HCT116 (cell line): Measurements from ENCODE around the gene STK40. TPM values are rescaled to one million over a fixed set of nuclear protein-coding genes. Genes with fewer than 3 reads are reported as not detected.
A peak's percentile ranks its signal among the peaks of the same experiment; 100 is the strongest.

Experiments used
- ATAC-seq: fragments of 200-7000 bp; cut with Tn5 transposase; 2 replicates; pipeline ENCODE4 v1.9.1; 2020; ENCODE audit warnings: mild to moderate bottlenecking, moderate library complexity
- BruUV-seq: library from RNA; stranded (reverse); fragments of 400-500 nt; replicated peaks from 2 replicates; lab custom pipeline; 2021; lab: Mats Ljungman, UMichigan
- CTCF ChIA-PET: fragments of 300-600 bp; sonication (Branson Sonifier 250); formaldehyde crosslinking; loops from one replicate; lab custom pipeline; 2021; ENCODE audit warnings: antibody characterized with exemption; lab: Charles Lee
- POLR2A ChIA-PET: fragments of 300-600, 350-600 bp; sonication (Branson Sonifier 250); formaldehyde crosslinking; loops from one replicate; lab custom pipeline; 2021; ENCODE audit warnings: antibody characterized with exemption; lab: Charles Lee
- RAD21 ChIA-PET, 2 experiments: fragments of 300-600 bp; sonication (Branson Sonifier 250); formaldehyde crosslinking; loops; one replicate each; lab custom pipeline; 2023; ENCODE audit warnings: low total read pairs in 2 of 2; ENCODE audit not compliant: uncharacterized antibody in 2 of 2, unreplicated experiment in 2 of 2, low non-redundant PET in 1 of 2; lab: Charles Lee
- DNase-seq: peaks from one replicate; pipeline ENCODE4 v3.0.0-alpha.2; 2010; ENCODE audit warnings: low read depth, low spot score
- H2AFZ ChIP-seq: fragments of 200-600 bp; shearing (Covaris generic), sonication (generic); 2 replicates; pipeline ENCODE4 v1.6.1; 2017; ENCODE audit warnings: low read depth, mixed run types, mixed read lengths, antibody characterized with exemption, low read length; ENCODE audit not compliant: poor library complexity, severe bottlenecking
- H3K27ac ChIP-seq: 2 replicates; pipeline ENCODE4 v1.5.1; 2012; ENCODE audit warnings: low read depth, low read length
- H3K27me3 ChIP-seq: fragments of 200-600 bp; sonication (generic); 2 replicates; pipeline ENCODE4 v1.6.1; 2016; ENCODE audit warnings: mixed run types, low read length, mixed read lengths; ENCODE audit not compliant: insufficient read depth
- H3K36me3 ChIP-seq, 2 experiments: fragments of 200-500 bp in 1 of 2; fragments of 200-600 bp in 1 of 2; sonication (Bioruptor generic) in 1 of 2; sonication (generic) in 1 of 2; 2 replicates each; pipeline versions ENCODE4 v1.5.1 to v1.6.1; 2014 to 2016; ENCODE audit warnings: low read length in 2 of 2, inconsistent platforms in 1 of 2, mixed read lengths in 1 of 2, mixed run types in 1 of 2; ENCODE audit not compliant: insufficient read depth in 2 of 2, control insufficient read depth in 1 of 2
- H3K4me1 ChIP-seq, 2 experiments: fragments of 200-600 bp in 1 of 2; sonication (generic) in 1 of 2; 2 replicates each; pipeline versions ENCODE4 v1.5.1 to v1.6.1; 2012 to 2017; ENCODE audit warnings: low read length in 2 of 2, inconsistent platforms in 1 of 2, mild to moderate bottlenecking in 1 of 2, mixed read lengths in 1 of 2, mixed run types in 1 of 2, moderate library complexity in 1 of 2; ENCODE audit not compliant: insufficient read depth in 2 of 2, control insufficient read depth in 1 of 2
- H3K4me2 ChIP-seq: fragments of 200-600 bp; sonication (generic); 2 replicates; pipeline ENCODE4 v1.6.1; 2017; ENCODE audit warnings: mixed run types, low read length, mixed read lengths
- H3K4me3 ChIP-seq, 2 experiments: fragments of 200-600 bp in 1 of 2; sonication (generic) in 1 of 2; replicated peaks in 1 of 2; 2 replicates each; pipeline ENCODE4 v1.5.1; 2011 to 2016; ENCODE audit warnings: low read length in 2 of 2, control low read depth in 1 of 2, low read depth in 1 of 2, mild to moderate bottlenecking in 1 of 2, mixed read lengths in 1 of 2, mixed run types in 1 of 2
- H3K79me2 ChIP-seq: fragments of 200-600 bp; sonication (generic); 2 replicates; pipeline ENCODE4 v1.6.1; 2017; ENCODE audit warnings: mild to moderate bottlenecking, mixed run types, low read length, moderate library complexity, mixed read lengths; ENCODE audit not compliant: insufficient read depth
- H3K9ac ChIP-seq: fragments of 200-600 bp; sonication (generic); 2 replicates; pipeline ENCODE4 v1.6.1; 2016; ENCODE audit warnings: low read length, mixed read lengths
- H3K9me2 ChIP-seq: fragments of 200-600 bp; sonication (generic), shearing (Covaris generic); 2 replicates; pipeline ENCODE4 v1.6.1; 2017; ENCODE audit warnings: mixed run types, mild to moderate bottlenecking, moderate library complexity; ENCODE audit not compliant: insufficient read depth
- H3K9me3 ChIP-seq, 2 experiments: fragments of 200-500 bp in 1 of 2; fragments of 200-600 bp in 1 of 2; sonication (Bioruptor generic) in 1 of 2; sonication (generic) in 1 of 2; 2 replicates each; pipeline ENCODE4 v1.6.1; 2014 to 2017; ENCODE audit warnings: low read length in 2 of 2, mixed read lengths in 2 of 2, inconsistent platforms in 1 of 2, low read depth in 1 of 2, mild to moderate bottlenecking in 1 of 2, mixed run types in 1 of 2, moderate library complexity in 1 of 2; ENCODE audit not compliant: control insufficient read depth in 1 of 2, insufficient read depth in 1 of 2
- H4K20me1 ChIP-seq: fragments of 200-600 bp; sonication (generic), shearing (Covaris generic); 2 replicates; pipeline ENCODE4 v1.6.1; 2017; ENCODE audit warnings: mixed run types, mild to moderate bottlenecking, moderate library complexity; ENCODE audit not compliant: insufficient read depth
- CEBPB ChIP-seq: IDR thresholded peaks from 2 replicates; pipeline ENCODE4 v1.6.1; 2012; ENCODE audit warnings: low read depth
- ELF1 ChIP-seq: IDR thresholded peaks from 2 replicates; pipeline ENCODE4 v1.6.1; 2012; ENCODE audit warnings: low read depth, borderline replicate concordance
- FOSL1 ChIP-seq: IDR thresholded peaks from 2 replicates; pipeline ENCODE4 v1.6.1; 2012; ENCODE audit warnings: low read depth
- JUND ChIP-seq: IDR thresholded peaks from 2 replicates; pipeline ENCODE4 v1.6.1; 2012
- RAD21 ChIP-seq: IDR thresholded peaks from 2 replicates; pipeline ENCODE4 v1.6.1; 2012; ENCODE audit warnings: low read depth, mild to moderate bottlenecking
- SP1 ChIP-seq: IDR thresholded peaks from 2 replicates; pipeline ENCODE4 v1.6.1; 2012; ENCODE audit warnings: low read depth
- SRF ChIP-seq: IDR thresholded peaks from 2 replicates; pipeline ENCODE4 v1.6.1; 2012; ENCODE audit warnings: low read depth
- ZFX ChIP-seq: fragments of 450-650 bp; IDR thresholded peaks from 2 replicates; pipeline ENCODE4 v1.6.1; 2017
- intact Hi-C: fragments of 100-400 bp; cut with micrococcal nuclease; formaldehyde crosslinking; loops from 2 replicates; pipeline ENCODE4 v1.10.0; 2022
- total RNA-seq: library from RNA; stranded (reverse); gene quantifications from one replicate; pipeline ENCODE4 v1.2.1, GENCODE V29; 2021; ENCODE audit not compliant: unreplicated experiment
- TF ChIP-seq, protein P1 (sequence below): IDR thresholded peaks from 2 replicates; pipeline ENCODE4 v1.6.1; 2012

The STK40 gene
- total RNA-seq, 1 experiment from 2014 or later, result 33.9 TPM

DNA sequence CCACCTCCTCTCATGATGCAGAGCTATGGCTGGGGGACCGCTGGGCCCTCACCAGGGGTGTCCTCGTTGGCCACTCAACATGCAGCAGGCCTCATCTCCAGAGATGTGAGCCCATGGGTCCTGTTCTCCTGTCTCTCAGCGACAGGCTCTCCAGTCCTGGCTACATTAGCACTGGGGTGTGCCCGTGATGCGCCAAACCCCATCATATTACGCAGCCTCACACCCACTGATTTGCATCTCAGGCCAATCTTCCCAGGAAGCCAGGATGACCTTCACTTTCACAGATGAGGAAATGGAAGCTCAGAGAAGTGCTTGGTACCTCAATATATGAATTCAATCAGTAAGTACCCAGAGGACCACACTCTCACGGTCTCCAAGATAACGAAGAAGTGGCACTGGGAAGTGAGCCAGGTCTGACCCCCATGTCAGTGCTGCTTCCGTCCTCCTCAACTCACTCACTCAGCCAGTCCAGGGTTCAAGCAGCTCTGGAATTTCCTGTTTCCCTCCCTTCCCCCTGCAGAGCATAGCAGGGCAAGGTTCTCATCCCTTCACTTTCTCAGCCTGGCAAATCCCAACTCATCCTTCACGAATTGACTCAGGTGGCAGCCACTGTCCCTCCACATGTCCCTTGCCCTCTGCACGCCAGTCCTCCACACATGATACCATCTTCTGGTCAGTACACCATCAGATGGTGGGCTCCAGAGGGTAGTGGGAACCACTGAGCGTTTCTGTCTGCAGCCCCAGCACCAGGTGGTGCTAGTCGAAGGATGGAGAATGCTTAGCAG, 33.4 kb downstream of the STK40 start:
- peak overlapping the region; percentile 63 for H3K9ac ChIP-seq
- CTCF ChIA-PET, result no interaction called here
- no peak for ATAC-seq

DNA sequence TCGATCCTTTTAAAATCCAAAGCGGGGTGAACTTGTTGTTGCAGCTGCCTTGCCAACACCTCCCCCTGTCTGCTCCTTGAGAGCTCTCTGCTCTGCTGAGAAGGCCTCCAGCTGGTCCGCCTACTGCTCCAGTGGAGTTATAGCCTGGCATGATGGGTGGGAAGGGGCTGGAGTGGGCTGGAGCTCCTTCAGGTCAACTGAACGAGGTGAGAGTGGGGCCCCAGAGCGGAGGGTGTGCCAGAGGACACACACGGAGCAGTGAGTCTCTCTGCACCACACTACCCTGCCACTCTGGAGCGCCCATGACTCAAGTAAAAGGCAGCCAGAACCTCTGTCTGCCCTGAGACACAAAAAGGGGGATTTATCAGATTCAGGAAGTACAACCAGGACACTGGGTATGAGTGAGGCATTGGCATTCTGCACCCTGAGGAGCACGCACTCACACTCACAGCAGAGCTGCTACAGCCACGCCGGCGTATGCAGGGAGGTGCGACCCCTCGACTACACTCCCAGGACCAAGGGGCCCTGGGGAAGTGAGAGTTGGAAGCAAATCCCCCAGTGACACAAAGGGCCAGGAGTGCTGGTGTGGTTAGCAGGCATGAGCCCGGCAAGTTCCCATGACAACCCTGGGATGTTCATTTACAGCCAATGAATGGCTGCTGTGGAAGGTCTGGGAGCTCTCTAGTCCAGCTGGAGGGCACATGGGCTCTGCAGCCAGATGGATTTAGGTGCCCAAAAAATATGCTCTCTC, 34.3 kb downstream of the STK40 start:
- Histone ChIP-seq H3K9me2 (no peaks in the 10 kb centered on the region), H3K4me1 (peaks cover 6 to 50% of the 10 kb centered on the region in 2 experiments; a peak in 3 of 4 replicates), H3K27ac (peak overlapping the region; percentile 54), H3K79me2 (no peaks in the 10 kb centered on the region), H3K9me3 (no peaks in the 10 kb centered on the region), H2AFZ (no peak overlapping the region), H3K4me3 (peak overlapping the region; percentile 1 to 44; a peak in 2 of 4 replicates), H3K9ac (peak overlapping the region; percentile 63), H3K27me3 (no peaks in the 10 kb centered on the region), H4K20me1 (no peaks in the 10 kb centered on the region), H3K4me2 (peak overlapping the region; percentile 78), H3K36me3 (peaks cover 18 to 28% of the 10 kb centered on the region in 2 experiments; a peak in 3 of 4 replicates)
- BruUV-seq, result no TSS peak
- intact Hi-C loops, result no loop called here
- ATAC-seq (peak; percentile 75), DNase-seq (peak; percentile 32)
- RAD21 ChIA-PET, result interaction anchor here in 1 of 2 experiments (1.2 kb wide), 1 partner anchor 17 kb away, joined by 4 read pairs; no protein-coding TSS in a partner anchor
- TF ChIP-seq FOSL1, result peak; percentile 33; the same call in 1 of the 2 replicates
- TF ChIP-seq, protein P1, sequence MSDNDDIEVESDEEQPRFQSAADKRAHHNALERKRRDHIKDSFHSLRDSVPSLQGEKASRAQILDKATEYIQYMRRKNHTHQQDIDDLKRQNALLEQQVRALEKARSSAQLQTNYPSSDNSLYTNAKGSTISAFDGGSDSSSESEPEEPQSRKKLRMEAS, result no peak
- TF ChIP-seq SRF, result no peak
- TF ChIP-seq RAD21, result no peak
- no peak for TF ChIP-seq ZFX
- 0 out of 2 replicates have a peak, but pooled peaks have one; percentile 31 for TF ChIP-seq JUND
- TF ChIP-seq ELF1, result no peak; the same call in 1 of the 2 replicates
- peak; percentile 58 for TF ChIP-seq SP1
- POLR2A ChIA-PET, result no interaction called here
- CTCF ChIA-PET, result interaction anchor here (0.8 kb wide), 1 partner anchor 9 kb away, joined by 4 read pairs; no protein-coding TSS in a partner anchor

More for the DNA sequence above, 33.4 kb downstream of the STK40 start:
- Histone ChIP-seq H3K27ac (peak overlapping the region; percentile 54), H4K20me1 (no peaks in the 10 kb centered on the region), H3K36me3 (peaks cover 19 to 28% of the 10 kb centered on the region in 2 experiments; a peak in 3 of 4 replicates), H3K79me2 (no peaks in the 10 kb centered on the region), H3K9me2 (no peaks in the 10 kb centered on the region), H2AFZ (no peak overlapping the region), H3K4me3 (no peak overlapping the region; a peak in 1 of 4 replicates), H3K27me3 (no peaks in the 10 kb centered on the region), H3K4me2 (peak overlapping the region; percentile 78), H3K4me1 (peaks cover 6 to 50% of the 10 kb centered on the region in 2 experiments; a peak in 3 of 4 replicates), H3K9me3 (no peaks in the 10 kb centered on the region)
- POLR2A ChIA-PET, result no interaction called here
- no peak for DNase-seq
- RAD21 ChIA-PET, result interaction anchor here in 1 of 2 experiments (0.7 kb wide), 1 partner anchor 89 kb away, joined by 3 read pairs; no protein-coding TSS in a partner anchor
- TF ChIP-seq, protein P1, result no peak
- no peak for TF ChIP-seq CEBPB
- TF ChIP-seq RAD21, result no peak
- no peak for TF ChIP-seq SRF
- no TSS peak for BruUV-seq
- intact Hi-C loops, result no loop called here
